Measurements from ENCODE around the gene PNLIPRP2. TPM values are rescaled to one million over a fixed set of nuclear protein-coding genes. Genes with fewer than 3 reads are reported as not detected.

PNLIPRP2 gene
- total RNA-seq, 1 donor from 2014 or later = not detected

DNA sequence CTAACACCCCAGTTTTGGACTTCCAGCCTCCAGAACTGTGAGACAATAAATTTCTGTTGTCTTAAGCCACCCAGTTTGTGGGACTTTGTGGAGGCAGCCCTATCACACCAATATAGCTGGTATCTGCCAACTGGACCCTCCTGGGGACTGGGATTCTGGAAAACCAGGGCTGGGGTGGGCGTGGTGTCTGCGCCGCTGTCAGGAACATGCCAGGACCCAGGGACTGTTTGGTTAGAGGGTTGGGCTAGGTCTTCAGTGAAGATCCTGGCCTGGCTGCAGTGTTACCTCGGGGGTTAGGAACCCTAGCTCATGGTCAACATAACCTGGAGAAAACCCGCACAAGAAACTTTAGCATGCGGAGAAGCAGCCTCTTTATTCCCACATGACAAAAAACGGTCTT is 42.6 kb downstream of the PNLIPRP2 start:
- Mint-ChIP-seq H3K4me3 (ENCODE audit: low read depth) (no peak overlapping the region), H3K36me3 (ENCODE audit: insufficient read depth) (peaks cover 30% of the 10 kb centered on the region), H3K27ac (no peak overlapping the region), H3K9me3 (ENCODE audit: low read depth) (no peaks in the 10 kb centered on the region), H3K27me3 (no peaks in the 10 kb centered on the region), H3K4me1 (ENCODE audit: low read depth) (peaks cover 12% of the 10 kb centered on the region)
- no peak for DNase-seq (ENCODE audit: low spot score, unreplicated experiment)
- TF ChIP-seq, protein P1, sequence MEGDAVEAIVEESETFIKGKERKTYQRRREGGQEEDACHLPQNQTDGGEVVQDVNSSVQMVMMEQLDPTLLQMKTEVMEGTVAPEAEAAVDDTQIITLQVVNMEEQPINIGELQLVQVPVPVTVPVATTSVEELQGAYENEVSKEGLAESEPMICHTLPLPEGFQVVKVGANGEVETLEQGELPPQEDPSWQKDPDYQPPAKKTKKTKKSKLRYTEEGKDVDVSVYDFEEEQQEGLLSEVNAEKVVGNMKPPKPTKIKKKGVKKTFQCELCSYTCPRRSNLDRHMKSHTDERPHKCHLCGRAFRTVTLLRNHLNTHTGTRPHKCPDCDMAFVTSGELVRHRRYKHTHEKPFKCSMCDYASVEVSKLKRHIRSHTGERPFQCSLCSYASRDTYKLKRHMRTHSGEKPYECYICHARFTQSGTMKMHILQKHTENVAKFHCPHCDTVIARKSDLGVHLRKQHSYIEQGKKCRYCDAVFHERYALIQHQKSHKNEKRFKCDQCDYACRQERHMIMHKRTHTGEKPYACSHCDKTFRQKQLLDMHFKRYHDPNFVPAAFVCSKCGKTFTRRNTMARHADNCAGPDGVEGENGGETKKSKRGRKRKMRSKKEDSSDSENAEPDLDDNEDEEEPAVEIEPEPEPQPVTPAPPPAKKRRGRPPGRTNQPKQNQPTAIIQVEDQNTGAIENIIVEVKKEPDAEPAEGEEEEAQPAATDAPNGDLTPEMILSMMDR (IDR thresholded peaks at IDR 0.05; ENCODE audit: unreplicated experiment) = no peak

DNA sequence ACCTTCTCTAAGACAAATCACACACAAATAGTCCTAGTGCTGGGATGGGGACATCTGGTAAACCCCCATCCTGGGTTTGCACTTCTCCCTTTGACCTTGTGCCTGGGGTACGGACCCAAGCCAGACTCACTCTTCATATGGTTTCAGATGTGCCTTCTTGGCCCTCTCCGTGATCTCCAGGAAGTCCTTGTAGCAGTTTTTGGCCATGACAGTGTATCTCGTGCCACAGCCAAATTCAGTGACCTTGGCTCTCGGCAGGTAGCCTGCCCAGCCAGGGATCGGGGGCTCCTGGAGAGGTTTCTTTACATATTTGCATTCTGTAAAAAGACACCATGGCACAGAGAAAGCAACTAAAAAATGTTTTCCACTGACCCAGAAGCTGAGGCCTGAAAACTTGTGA is 43.9 kb downstream of the PNLIPRP2 start:
- TF ChIP-seq, protein P1 (IDR thresholded peaks at IDR 0.05; ENCODE audit: unreplicated experiment) = no peak
- no peak overlapping the region for H3K27ac Mint-ChIP-seq
- no peak for DNase-seq (ENCODE audit: low spot score, unreplicated experiment)
- H3K27me3 Mint-ChIP-seq = no peaks in the 10 kb centered on the region
- H3K4me1 Mint-ChIP-seq (ENCODE audit: low read depth) = peaks cover 21% of the 10 kb centered on the region
- H3K4me3 Mint-ChIP-seq (ENCODE audit: low read depth) = no peak overlapping the region
- peaks cover 32% of the 10 kb centered on the region for H3K36me3 Mint-ChIP-seq (ENCODE audit: insufficient read depth)
- H3K9me3 Mint-ChIP-seq (ENCODE audit: low read depth) = no peaks in the 10 kb centered on the region

DNA sequence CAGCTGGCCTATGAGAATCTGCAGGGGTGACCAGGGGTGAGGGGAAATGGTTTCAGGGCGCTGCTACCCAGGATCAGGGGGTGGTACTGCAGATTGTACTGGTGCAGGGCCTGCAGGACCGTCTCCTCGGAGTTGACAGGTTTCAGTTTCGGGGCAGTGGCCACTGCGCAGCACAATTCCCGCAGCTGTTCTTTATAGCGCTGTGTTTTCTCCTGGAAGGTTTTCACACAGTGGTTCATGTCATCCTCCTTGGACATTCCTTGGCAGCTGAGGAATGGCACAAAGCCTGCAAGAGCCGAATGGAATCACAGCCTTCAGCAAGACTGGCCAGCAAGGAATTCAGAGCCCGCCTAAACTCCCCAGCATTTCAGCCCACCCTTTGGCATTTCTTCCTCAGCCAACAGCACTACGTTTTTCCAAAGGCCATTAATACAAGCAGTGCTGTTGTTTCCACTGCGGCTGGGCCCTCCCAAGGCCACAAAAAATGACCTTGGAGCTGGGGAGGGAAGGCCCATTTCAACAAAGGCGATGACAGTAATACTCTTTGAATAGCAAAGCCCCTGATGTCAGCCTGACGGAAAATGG is 44.9 kb downstream of the PNLIPRP2 start:
- Mint-ChIP-seq H3K36me3 (ENCODE audit: insufficient read depth) (peaks cover 32% of the 10 kb centered on the region), H3K27ac (no peak overlapping the region), H3K9me3 (ENCODE audit: low read depth) (no peaks in the 10 kb centered on the region), H3K4me1 (ENCODE audit: low read depth) (peaks cover 23% of the 10 kb centered on the region), H3K27me3 (no peaks in the 10 kb centered on the region), H3K4me3 (ENCODE audit: low read depth) (no peak overlapping the region)
- no peak for DNase-seq (ENCODE audit: low spot score, unreplicated experiment)
- TF ChIP-seq, protein P1 (IDR thresholded peaks at IDR 0.05; ENCODE audit: unreplicated experiment) = no peak

DNA sequence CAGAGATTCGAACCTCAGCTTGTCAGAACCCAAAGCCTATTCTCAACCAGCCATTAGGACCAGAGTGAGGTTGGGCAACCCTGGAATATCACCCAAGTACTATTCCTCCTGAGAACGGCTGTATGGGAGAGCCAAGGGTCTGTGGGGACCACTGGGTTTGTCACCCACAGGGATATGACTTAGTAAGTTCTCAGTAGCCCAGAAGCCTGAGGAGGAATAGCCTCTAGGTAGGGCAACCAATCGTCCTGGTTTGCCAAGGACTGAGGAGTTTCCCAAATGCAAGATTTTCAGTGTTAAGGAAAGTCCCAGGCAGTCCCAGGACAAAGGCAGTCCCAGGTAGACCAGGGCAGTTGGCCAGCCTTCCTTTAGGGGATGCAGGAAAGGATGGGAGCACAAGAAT is 46.7 kb downstream of the PNLIPRP2 start:
- no peak for DNase-seq (ENCODE audit: low spot score, unreplicated experiment)
- H3K27me3 Mint-ChIP-seq = no peaks in the 10 kb centered on the region
- TF ChIP-seq, protein P1 (IDR thresholded peaks at IDR 0.05; ENCODE audit: unreplicated experiment) = no peak
- no peak overlapping the region for H3K4me3 Mint-ChIP-seq (ENCODE audit: low read depth)
- H3K9me3 Mint-ChIP-seq (ENCODE audit: low read depth) = no peaks in the 10 kb centered on the region
- H3K27ac Mint-ChIP-seq = no peak overlapping the region
- H3K4me1 Mint-ChIP-seq (ENCODE audit: low read depth) = peaks cover 30% of the 10 kb centered on the region
- peaks cover 31% of the 10 kb centered on the region for H3K36me3 Mint-ChIP-seq (ENCODE audit: insufficient read depth)

DNA sequence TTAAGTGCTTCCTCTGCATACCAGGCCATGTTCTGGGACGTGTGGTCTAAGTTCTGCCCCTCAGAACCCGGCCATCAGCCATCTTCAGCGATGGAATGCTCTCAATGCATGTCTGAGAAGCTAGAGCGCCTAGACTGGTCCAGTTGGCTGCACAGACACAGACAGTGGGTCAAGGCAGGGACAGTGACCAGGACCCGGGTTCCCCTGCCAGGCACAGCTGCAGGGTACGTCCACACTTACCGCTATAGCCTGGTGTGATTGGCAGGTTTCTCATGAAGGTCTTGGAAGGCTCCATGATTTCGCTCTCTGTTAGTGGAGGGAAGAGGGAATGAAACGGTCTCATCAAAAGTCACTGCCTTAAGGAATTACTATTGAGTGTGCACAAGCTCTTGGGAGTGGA is 47.3 kb downstream of the PNLIPRP2 start:
- peak overlapping the region; percentile 83 for H3K4me3 Mint-ChIP-seq (ENCODE audit: low read depth)
- TF ChIP-seq, protein P1 (IDR thresholded peaks at IDR 0.05; ENCODE audit: unreplicated experiment) = no peak
- no peak for DNase-seq (ENCODE audit: low spot score, unreplicated experiment)

More for the DNA sequence above, 47.3 kb downstream of the PNLIPRP2 start:
- peaks cover 30% of the 10 kb centered on the region for H3K4me1 Mint-ChIP-seq (ENCODE audit: low read depth)
- H3K9me3 Mint-ChIP-seq (ENCODE audit: low read depth) = no peaks in the 10 kb centered on the region
- peaks cover 28% of the 10 kb centered on the region for H3K36me3 Mint-ChIP-seq (ENCODE audit: insufficient read depth)
- H3K27ac Mint-ChIP-seq = no peak overlapping the region
- H3K27me3 Mint-ChIP-seq = no peaks in the 10 kb centered on the region
